Measurements from ENCODE around the gene LDB2. TPM values are rescaled to one million over a fixed set of nuclear protein-coding genes. Genes with fewer than 3 reads are reported as not detected.

Gene LDB2
- polyA plus RNA-seq, 2 of the 4 experiments (the other 2 are of a cell fraction), result not detected

DNA sequence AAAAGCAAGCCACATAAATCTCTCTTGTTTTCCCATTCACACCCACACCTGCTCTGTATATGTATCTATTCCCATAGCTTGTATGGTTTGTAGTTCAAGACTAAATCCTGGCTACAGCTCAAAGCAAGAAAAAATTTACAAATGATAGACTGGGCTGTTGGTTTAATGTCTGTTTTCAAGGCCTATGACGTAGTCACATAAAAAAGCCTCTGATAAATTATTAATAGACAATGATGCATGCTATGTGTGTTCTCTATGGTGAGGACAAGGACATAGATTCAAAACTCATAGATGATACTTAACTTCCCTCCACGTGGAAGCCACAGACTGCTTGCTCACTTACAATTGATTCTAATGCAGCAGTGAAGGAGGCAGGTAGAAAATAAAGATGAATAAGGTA lies 194.0 kb downstream of the LDB2 start:
- POLR2A ChIA-PET, result no interaction called here
- 0% methylated on average over 2 of the region's 2 CpGs for WGBS (ENCODE audit: missing lambda C conversion rate)

DNA sequence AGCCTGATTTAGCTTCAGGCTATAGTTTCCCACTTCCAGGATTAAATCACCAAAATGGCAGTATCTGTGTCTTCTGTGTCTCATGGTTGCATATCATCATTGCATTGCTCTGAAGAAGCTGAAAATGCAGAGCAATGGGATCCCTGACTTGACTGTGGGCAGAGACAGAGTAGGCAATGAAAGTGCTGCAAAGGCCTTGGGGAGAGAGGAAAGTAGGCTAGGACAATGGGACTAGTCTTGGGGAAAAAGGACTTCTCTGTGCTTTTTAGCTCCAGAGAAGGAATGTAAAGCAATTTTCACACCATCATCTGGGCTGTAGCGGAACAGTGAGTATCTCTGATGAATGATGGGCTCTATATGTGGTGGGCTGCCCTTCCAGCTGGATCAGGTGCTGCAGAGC lies 202.5 kb downstream of the LDB2 start:
- POLR2A ChIA-PET, result no interaction called here
- Histone ChIP-seq H3K4me2 (no peak overlapping the region), H3K4me3 (no peak overlapping the region), H3K9me3 (no peaks in the 10 kb centered on the region), H3K27ac (no peak overlapping the region), H3K4me1 (no peaks in the 10 kb centered on the region)
- FAIRE-seq, result no peak
- no peak for ATAC-seq
- WGBS (ENCODE audit: missing lambda C conversion rate), result 0% methylated on average over 1 of the region's 1 CpG
- CTCF ChIA-PET, result interaction anchor here (1.1 kb wide), 1 partner anchor 100 kb away, joined by 3 read pairs; no protein-coding TSS in a partner anchor
- no peak for DNase-seq (ENCODE audit: low read depth in 1 of 2, low spot score in 1 of 2)
- TF ChIP-seq, protein P1, sequence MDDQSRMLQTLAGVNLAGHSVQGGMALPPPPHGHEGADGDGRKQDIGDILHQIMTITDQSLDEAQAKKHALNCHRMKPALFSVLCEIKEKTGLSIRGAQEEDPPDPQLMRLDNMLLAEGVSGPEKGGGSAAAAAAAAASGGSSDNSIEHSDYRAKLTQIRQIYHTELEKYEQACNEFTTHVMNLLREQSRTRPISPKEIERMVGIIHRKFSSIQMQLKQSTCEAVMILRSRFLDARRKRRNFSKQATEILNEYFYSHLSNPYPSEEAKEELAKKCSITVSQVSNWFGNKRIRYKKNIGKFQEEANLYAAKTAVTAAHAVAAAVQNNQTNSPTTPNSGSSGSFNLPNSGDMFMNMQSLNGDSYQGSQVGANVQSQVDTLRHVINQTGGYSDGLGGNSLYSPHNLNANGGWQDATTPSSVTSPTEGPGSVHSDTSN (IDR thresholded peaks at IDR 0.05), result no peak
- TF ChIP-seq, protein P2, sequence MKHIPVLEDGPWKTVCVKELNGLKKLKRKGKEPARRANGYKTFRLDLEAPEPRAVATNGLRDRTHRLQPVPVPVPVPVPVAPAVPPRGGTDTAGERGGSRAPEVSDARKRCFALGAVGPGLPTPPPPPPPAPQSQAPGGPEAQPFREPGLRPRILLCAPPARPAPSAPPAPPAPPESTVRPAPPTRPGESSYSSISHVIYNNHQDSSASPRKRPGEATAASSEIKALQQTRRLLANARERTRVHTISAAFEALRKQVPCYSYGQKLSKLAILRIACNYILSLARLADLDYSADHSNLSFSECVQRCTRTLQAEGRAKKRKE (CRISPR knock-in tag; IDR thresholded peaks at IDR 0.05; ENCODE audit: low read depth), result no peak
- no peak for TF ChIP-seq CBX2 (IDR thresholded peaks at IDR 0.05; ENCODE audit: borderline replicate concordance, low read depth)
- TF ChIP-seq KDM5A (IDR thresholded peaks at IDR 0.05), result no peak
- TF ChIP-seq MYC (IDR thresholded peaks at IDR 0.05; ENCODE audit: borderline replicate concordance, low read length), result no peak
- no peak for TF ChIP-seq GATA3 (IDR thresholded peaks at IDR 0.05; ENCODE audit: borderline replicate concordance)
- TF ChIP-seq RNF2 (IDR thresholded peaks at IDR 0.05; ENCODE audit: borderline replicate concordance, low read depth), result no peak
- no peak for TF ChIP-seq HES2 (IDR thresholded peaks at IDR 0.05)
- no peak for TF ChIP-seq EHF (CRISPR knock-in tag; IDR thresholded peaks at IDR 0.05)
- TF ChIP-seq, protein P3, sequence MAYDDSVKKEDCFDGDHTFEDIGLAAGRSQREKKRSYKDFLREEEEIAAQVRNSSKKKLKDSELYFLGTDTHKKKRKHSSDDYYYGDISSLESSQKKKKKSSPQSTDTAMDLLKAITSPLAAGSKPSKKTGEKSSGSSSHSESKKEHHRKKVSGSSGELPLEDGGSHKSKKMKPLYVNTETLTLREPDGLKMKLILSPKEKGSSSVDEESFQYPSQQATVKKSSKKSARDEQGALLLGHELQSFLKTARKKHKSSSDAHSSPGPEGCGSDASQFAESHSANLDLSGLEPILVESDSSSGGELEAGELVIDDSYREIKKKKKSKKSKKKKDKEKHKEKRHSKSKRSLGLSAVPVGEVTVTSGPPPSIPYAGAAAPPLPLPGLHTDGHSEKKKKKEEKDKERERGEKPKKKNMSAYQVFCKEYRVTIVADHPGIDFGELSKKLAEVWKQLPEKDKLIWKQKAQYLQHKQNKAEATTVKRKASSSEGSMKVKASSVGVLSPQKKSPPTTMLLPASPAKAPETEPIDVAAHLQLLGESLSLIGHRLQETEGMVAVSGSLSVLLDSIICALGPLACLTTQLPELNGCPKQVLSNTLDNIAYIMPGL (CRISPR knock-in tag; IDR thresholded peaks at IDR 0.05; ENCODE audit: borderline replicate concordance), result no peak
- TF ChIP-seq HOXB5 (CRISPR knock-in tag; IDR thresholded peaks at IDR 0.05), result no peak
- no peak for TF ChIP-seq EHMT2 (IDR thresholded peaks at IDR 0.05; ENCODE audit: low read depth)
- TF ChIP-seq, protein P4, sequence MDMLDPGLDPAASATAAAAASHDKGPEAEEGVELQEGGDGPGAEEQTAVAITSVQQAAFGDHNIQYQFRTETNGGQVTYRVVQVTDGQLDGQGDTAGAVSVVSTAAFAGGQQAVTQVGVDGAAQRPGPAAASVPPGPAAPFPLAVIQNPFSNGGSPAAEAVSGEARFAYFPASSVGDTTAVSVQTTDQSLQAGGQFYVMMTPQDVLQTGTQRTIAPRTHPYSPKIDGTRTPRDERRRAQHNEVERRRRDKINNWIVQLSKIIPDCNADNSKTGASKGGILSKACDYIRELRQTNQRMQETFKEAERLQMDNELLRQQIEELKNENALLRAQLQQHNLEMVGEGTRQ (IDR thresholded peaks at IDR 0.05), result no peak
- TF ChIP-seq ESRRA (IDR thresholded peaks at IDR 0.05; ENCODE audit: borderline replicate concordance, low read length), result no peak
- TF ChIP-seq HDAC2 (IDR thresholded peaks at IDR 0.05), result no peak

More for the DNA sequence above, 194.0 kb downstream of the LDB2 start:
- CTCF ChIA-PET, result no interaction called here
- ATAC-seq (no peak), FAIRE-seq (no peak), DNase-seq (ENCODE audit: low read depth in 1 of 2, low spot score in 1 of 2) (no peak)
- TF ChIP-seq SMC3 (IDR thresholded peaks at IDR 0.05) (no peak), RARB (CRISPR knock-in tag; IDR thresholded peaks at IDR 0.05) (no peak), TP53 (CRISPR knock-in tag; IDR thresholded peaks at IDR 0.05) (no peak), JUNB (IDR thresholded peaks at IDR 0.05) (no peak), BCL3 (IDR thresholded peaks at IDR 0.05) (no peak), TFCP2L1 (CRISPR knock-in tag; IDR thresholded peaks at IDR 0.05) (no peak), NFE2L2 (conservative IDR thresholded peaks at IDR 0.05; ENCODE audit: low read length) (no peak), CBX8 (IDR thresholded peaks at IDR 0.05) (no peak), FOXS1 (CRISPR knock-in tag; IDR thresholded peaks at IDR 0.05) (no peak), PHF8 (IDR thresholded peaks at IDR 0.05; ENCODE audit: borderline replicate concordance, low read depth) (no peak), POLR2A (IDR thresholded peaks at IDR 0.05; ENCODE audit: low read length) (no peak), E2F6 (IDR thresholded peaks at IDR 0.05; ENCODE audit: borderline replicate concordance, low read depth) (no peak), ZC3H11A (IDR thresholded peaks at IDR 0.05) (no peak), NR3C1 (IDR thresholded peaks at IDR 0.05) (no peak), SREBF2 (IDR thresholded peaks at IDR 0.05) (no peak), KDM5A (IDR thresholded peaks at IDR 0.05) (no peak), BHLHE40 (IDR thresholded peaks at IDR 0.05; ENCODE audit: low read depth, low read length) (no peak)
- TF ChIP-seq, protein P3 (CRISPR knock-in tag; IDR thresholded peaks at IDR 0.05; ENCODE audit: borderline replicate concordance), result no peak
- TF ChIP-seq, protein P2 (CRISPR knock-in tag; IDR thresholded peaks at IDR 0.05; ENCODE audit: low read depth), result no peak
- no peak overlapping the region for H3K4me2 ChIP-seq
- H3K27ac ChIP-seq, result no peak overlapping the region
- no peaks in the 10 kb centered on the region for H3K9me3 ChIP-seq
- H3K4me3 ChIP-seq, result no peak overlapping the region
- no peaks in the 10 kb centered on the region for H3K4me1 ChIP-seq

Data from A549 (cell line).